H1 (cell line): Measurements from ENCODE around the gene KLF2. TPM values are rescaled to one million over a fixed set of nuclear protein-coding genes. Genes with fewer than 3 reads are reported as not detected.

Experiments used
- CTCF ChIA-PET: fragments of 300-600 bp; sonication (Branson Sonifier 250); formaldehyde crosslinking; loops from one replicate; lab custom pipeline; 2021; ENCODE audit not compliant: partially characterized antibody; lab: Charles Lee
- POLR2A ChIA-PET: fragments of 300-600 bp; sonication (Branson Sonifier 250); formaldehyde crosslinking; loops from one replicate; lab custom pipeline; 2021; ENCODE audit warnings: inconsistent platforms; ENCODE audit not compliant: partially characterized antibody; lab: Charles Lee
- DNase-seq, 2 experiments: peaks; one replicate each; pipeline versions ENCODE4 v3.0.0 to v3.0.0-alpha.2; 2010 to 2022; ENCODE audit warnings: low spot score in 2 of 2, low read depth in 1 of 2, mixed read lengths in 1 of 2
- FAIRE-seq: peaks from 2 replicates; lab custom pipeline; 2011; peaks lifted over from hg19 to GRCh38; lab: Jason Lieb, UNC
- H2AFZ ChIP-seq: 2 replicates; pipeline ENCODE4 v1.8.1; 2012; ENCODE audit warnings: low read length, inconsistent platforms
- H2AK5ac ChIP-seq: 2 replicates; pipeline ENCODE4 v1.6.1; 2013; ENCODE audit warnings: low read depth, low read length
- H2BK120ac ChIP-seq: replicated peaks from 2 replicates; pipeline ENCODE3; 2013; ENCODE audit warnings: low read depth, low read length, inconsistent platforms
- H2BK12ac ChIP-seq: 2 replicates; pipeline ENCODE4 v1.6.1; 2013; ENCODE audit warnings: low read depth, low read length
- H2BK15ac ChIP-seq: 2 replicates; pipeline ENCODE4 v1.6.1; 2013; ENCODE audit warnings: low read length
- H2BK20ac ChIP-seq: 2 replicates; pipeline ENCODE4 v1.6.1; 2013; ENCODE audit warnings: low read length
- H2BK5ac ChIP-seq: 2 replicates; pipeline ENCODE4 v1.6.1; 2013; ENCODE audit warnings: low read depth, low read length
- H3K14ac ChIP-seq: 2 replicates; pipeline ENCODE4 v1.6.1; 2013; ENCODE audit warnings: inconsistent platforms; ENCODE audit not compliant: insufficient read length
- H3K18ac ChIP-seq: 2 replicates; pipeline ENCODE4 v1.6.1; 2013; ENCODE audit warnings: low read length; ENCODE audit errors: extremely low read depth
- H3K23ac ChIP-seq: 2 replicates; pipeline ENCODE4 v1.6.1; 2013; ENCODE audit warnings: inconsistent platforms; ENCODE audit not compliant: insufficient read length
- H3K23me2 ChIP-seq: 2 replicates; pipeline ENCODE4 v1.6.1; 2013; ENCODE audit warnings: low read depth, low read length
- H3K27ac ChIP-seq: 2 replicates; pipeline ENCODE4 v1.6.1; 2011; ENCODE audit warnings: low read depth, low read length, inconsistent platforms
- H3K27me3 ChIP-seq, 4 experiments: replicated peaks in 1 of 4; 1 replicate in 1 of 4; 2 replicates in 3 of 4; pipeline versions ENCODE4 v1.6.1 to v1.8.1; 2011 to 2013; ENCODE audit warnings: low read length in 3 of 4, mild to moderate bottlenecking in 3 of 4, inconsistent platforms in 2 of 4, mixed read lengths in 2 of 4, moderate library complexity in 1 of 4; ENCODE audit not compliant: control insufficient read depth in 3 of 4, insufficient read depth in 3 of 4; ENCODE audit errors: extremely low read depth in 1 of 4
- H3K36me3 ChIP-seq, 4 experiments: 2 replicates each; pipeline versions ENCODE4 v1.6.1 to v1.8.1; 2011 to 2013; ENCODE audit warnings: mild to moderate bottlenecking in 4 of 4, low read length in 3 of 4, moderate library complexity in 2 of 4, control low read depth in 1 of 4, inconsistent platforms in 1 of 4; ENCODE audit not compliant: insufficient read depth in 4 of 4, control insufficient read depth in 2 of 4
- H3K4ac ChIP-seq: replicated peaks from 2 replicates; pipeline ENCODE3; 2013; ENCODE audit warnings: low read length, low read depth, mixed read lengths, inconsistent platforms; ENCODE audit not compliant: insufficient read length
- H3K4me1 ChIP-seq, 4 experiments: replicated peaks in 1 of 4; 1 replicate in 1 of 4; 2 replicates in 3 of 4; pipeline versions ENCODE4 v1.6.1 to v1.8.1; 2011 to 2013; ENCODE audit warnings: low read length in 3 of 4, inconsistent platforms in 2 of 4, mixed read lengths in 1 of 4; ENCODE audit not compliant: insufficient read depth in 4 of 4, control insufficient read depth in 3 of 4
- H3K4me2 ChIP-seq, 2 experiments: 2 replicates each; pipeline versions ENCODE4 v1.6.1 to v1.8.1; 2011 to 2013; ENCODE audit warnings: low read depth in 2 of 2, low read length in 2 of 2, control low read depth in 1 of 2, inconsistent platforms in 1 of 2, mild to moderate bottlenecking in 1 of 2; ENCODE audit not compliant: insufficient read depth in 1 of 2
- H3K4me3 ChIP-seq, 4 experiments: fragments of 200-600, 300-600 bp in 1 of 4; sonication (generic), shearing (Covaris generic), sonication (Bioruptor Twin) in 1 of 4; 2 replicates each; pipeline versions ENCODE4 v1.5.1 to v1.8.1; 2011 to 2016; ENCODE audit warnings: low read length in 4 of 4, low read depth in 3 of 4, control low read depth in 2 of 4, inconsistent platforms in 2 of 4, mild to moderate bottlenecking in 2 of 4, mixed read lengths in 1 of 4, moderate library complexity in 1 of 4; ENCODE audit not compliant: insufficient read depth in 2 of 4; ENCODE audit errors: extremely low read depth in 1 of 4
- H3K56ac ChIP-seq: replicated peaks from 2 replicates; pipeline ENCODE3; 2013; ENCODE audit warnings: low read depth, mild to moderate bottlenecking, mixed read lengths, low read length, inconsistent platforms; ENCODE audit not compliant: insufficient read length
- H3K79me1 ChIP-seq: 2 replicates; pipeline ENCODE4 v1.6.1; 2013; ENCODE audit warnings: low read depth, low read length, control low read depth
- H3K79me2 ChIP-seq, 2 experiments: 2 replicates each; pipeline versions ENCODE4 v1.6.1 to v1.8.1; 2012 to 2013; ENCODE audit warnings: low read length in 2 of 2, mild to moderate bottlenecking in 2 of 2, inconsistent platforms in 1 of 2; ENCODE audit not compliant: insufficient read depth in 2 of 2, control insufficient read depth in 1 of 2
- H3K9ac ChIP-seq, 4 experiments: replicated peaks in 1 of 4; 1 replicate in 1 of 4; 2 replicates in 3 of 4; pipeline versions ENCODE4 v1.6.1 to v1.8.1; 2011 to 2013; ENCODE audit warnings: low read depth in 3 of 4, low read length in 3 of 4, control low read depth in 2 of 4, mild to moderate bottlenecking in 2 of 4, moderate library complexity in 2 of 4, inconsistent platforms in 1 of 4; ENCODE audit errors: extremely low read depth in 1 of 4
- H3K9me3 ChIP-seq, 2 experiments: 2 replicates each; pipeline versions ENCODE4 v1.6.1 to v1.8.1; 2012 to 2013; ENCODE audit warnings: mild to moderate bottlenecking in 2 of 2, moderate library complexity in 2 of 2, control low read depth in 1 of 2, inconsistent platforms in 1 of 2, low read depth in 1 of 2, low read length in 1 of 2, mixed read lengths in 1 of 2; ENCODE audit not compliant: insufficient read depth in 2 of 2
- H4K20me1 ChIP-seq, 2 experiments: replicated peaks in 1 of 2; 2 replicates each; pipeline versions ENCODE3 to v1.8.1; 2011 to 2013; ENCODE audit warnings: inconsistent platforms in 2 of 2, low read length in 2 of 2, mild to moderate bottlenecking in 1 of 2; ENCODE audit not compliant: insufficient read depth in 2 of 2, control insufficient read depth in 1 of 2
- H4K5ac ChIP-seq: 2 replicates; pipeline ENCODE4 v1.6.1; 2013; ENCODE audit warnings: low read length, low read depth, mixed read lengths, inconsistent platforms; ENCODE audit not compliant: insufficient read length
- H4K8ac ChIP-seq: 2 replicates; pipeline ENCODE4 v1.8.0; 2013; ENCODE audit warnings: mild to moderate bottlenecking, moderate library complexity, low read length, inconsistent platforms; ENCODE audit not compliant: insufficient read depth; ENCODE audit errors: extremely low read depth
- H4K91ac ChIP-seq: replicated peaks from 2 replicates; pipeline ENCODE3; 2013; ENCODE audit warnings: low read length, mixed read lengths, inconsistent platforms; ENCODE audit not compliant: insufficient read length
- CTBP2 ChIP-seq: IDR thresholded peaks from 2 replicates; pipeline ENCODE4 v1.7.0; 2011; ENCODE audit warnings: borderline replicate concordance, mild to moderate bottlenecking, moderate library complexity, mixed read lengths, low read length; ENCODE audit not compliant: insufficient read depth, insufficient read length
- HDAC2 ChIP-seq, 2 experiments: fragments of 300-600 bp in 1 of 2; sonication (generic) in 1 of 2; IDR thresholded peaks; 2 replicates each; pipeline ENCODE4 v1.6.1; 2011 to 2012; ENCODE audit warnings: low read depth in 2 of 2, low read length in 2 of 2, mild to moderate bottlenecking in 2 of 2, moderate library complexity in 2 of 2, borderline replicate concordance in 1 of 2, inconsistent platforms in 1 of 2
- TCF12 ChIP-seq: IDR thresholded peaks from 2 replicates; pipeline ENCODE4 v1.6.1; 2011; ENCODE audit warnings: low read depth, mild to moderate bottlenecking, low read length
- WGBS, 2 experiments: shearing (Covaris generic) in 1 of 2; methylation state at CpG; one replicate each; pipeline versions ENCODE4 v1.1.6 to v1.1.7; 2013 to 2015; ENCODE audit warnings: low lambda C conversion rate in 2 of 2, mixed read lengths in 2 of 2, inconsistent platforms in 1 of 2, low coverage in 1 of 2, missing lambda C conversion rate in 1 of 2; ENCODE audit not compliant: insufficient replicate concordance in 2 of 2, insufficient coverage in 1 of 2, insufficient read length in 1 of 2; ENCODE audit errors: extremely low coverage in 1 of 2, missing lambda C conversion rate in 1 of 2; 5-methylcytosine and 5-hydroxymethylcytosine counted together
- polyA plus RNA-seq, 7 experiments: library from polyadenylated mRNA; depleted of rRNA in 3 of 7; stranded (reverse) in 5 of 7; unstranded in 2 of 7; fragments of >200 nt in 5 of 7; fragments of 200-250 nt in 2 of 7; gene quantifications; 1 replicate in 5 of 7; 2 replicates in 1 of 7; 4 replicates in 1 of 7; pipeline versions ENCODE4 v1.2.1 to v1.2.3, GENCODE V29; 2011 to 2013; ENCODE audit warnings: missing spikeins in 2 of 7, mixed read lengths in 2 of 7
- total RNA-seq: library from RNA; stranded (reverse); fragmentation: NEBNext Ultra II Directional; extraction: Animal tissue kit (Norgen Biotek cat#: 25700); gene quantifications from 2 replicates; pipeline ENCODE4 v1.2.1, GENCODE V29; 2021

KLF2 gene
- total and polyA plus RNA-seq, 2 of the 8 experiments (the other 6 are each of a cell fraction or from before 2014, with no cell fraction given) = 0.19 to 0.33 TPM

- no peaks in the 10 kb centered on the region for H3K9me3 ChIP-seq
- H2BK120ac ChIP-seq = no peak overlapping the region
- H4K91ac ChIP-seq = peak overlapping the region; percentile 34
- no peak overlapping the region for H2BK20ac ChIP-seq
- no peak overlapping the region; the same call in 1 of the 2 replicates for H3K18ac ChIP-seq
- TF ChIP-seq HDAC2 (IDR thresholded peaks at IDR 0.05; ENCODE audit: borderline replicate concordance in 1 of 2, low read depth in 2 of 2, low read length in 2 of 2) (0 out of 4 replicates have a peak, but pooled peaks of 1 of the 2 experiments have one; percentile 22), TCF12 (peak; percentile 87; the same call in 1 of the 2 replicates), CTBP2 (no peak)
- H3K56ac ChIP-seq = no peak overlapping the region
- DNase-seq (peak in 1 of 2 experiments; percentile 58), FAIRE-seq (no peak)
- no peak overlapping the region for H3K14ac ChIP-seq
- H3K79me2 ChIP-seq = no peaks in the 10 kb centered on the region
- peak overlapping the region; percentile 84; the same call in 1 of the 2 replicates for H2BK12ac ChIP-seq
- H4K5ac ChIP-seq = no peak overlapping the region
- no peak overlapping the region for H3K27ac ChIP-seq
- 43% methylated on average over 21 of the region's 21 CpGs; no CpG with 5 or more reads in 1 of the 2 experiments for WGBS, 2 experiments
- peak overlapping the region; percentile 83; the same call in 1 of the 2 replicates for H2BK5ac ChIP-seq
- peaks cover 0 to 2% of the 10 kb centered on the region in 2 experiments for H4K20me1 ChIP-seq
- no peak overlapping the region; the same call in 1 of the 2 replicates for H2BK15ac ChIP-seq
- H3K79me1 ChIP-seq = no peaks in the 10 kb centered on the region
- H3K23ac ChIP-seq = no peak overlapping the region
- peak overlapping the region; percentile 43 to 44; a peak in 3 of 4 replicates for H3K4me2 ChIP-seq
- H4K8ac ChIP-seq = peak overlapping the region; percentile 84; the same call in 1 of the 2 replicates
- H2AK5ac ChIP-seq = 0 out of 2 replicates have a peak overlapping the region, but pooled peaks have one; percentile 39
- no peaks in the 10 kb centered on the region for H3K27me3 ChIP-seq
- H3K4ac ChIP-seq = no peak overlapping the region
- H2AFZ ChIP-seq = peak overlapping the region; percentile 12
- H3K4me1 ChIP-seq = peaks cover 0 to 6% (median 4%) of the 10 kb centered on the region in 4 experiments; a peak in 5 of 7 replicates
- H3K9ac ChIP-seq = no peak overlapping the region; a peak in 1 of 7 replicates
- H3K36me3 ChIP-seq = no peaks in the 10 kb centered on the region
- ChIA-PET POLR2A (interaction anchor here (0.7 to 1.2 kb wide), 2 partner anchors 13 to 231 kb away, joined by 3 read pairs; partner anchors contain the start of gene TPM4), CTCF (interaction anchor here (1.2 to 1.4 kb wide), 4 partner anchors 43 to 76 kb away, joined by 3 to 4 read pairs (median 4); no protein-coding TSS in a partner anchor)
- H3K23me2 ChIP-seq = 0 out of 2 replicates have a peak, but pooled peaks cover 3% of the 10 kb centered on the region
- peak overlapping the region in 1 of 4 experiments; percentile 37; a peak in 2 of 8 replicates for H3K4me3 ChIP-seq
These were observed 17.8 kb upstream of the KLF2 start for GRCh38 chr19:16306728-16307402.
